ENCODE results near the gene TMX4.
A peak's percentile ranks its signal among the peaks of the same experiment; 100 is the strongest.
"Not testable (repeated sequence)": the region's sequence is repeated elsewhere in the genome, so short reads cannot be mapped to it uniquely, and the experiment has no call there.

The TMX4 gene

GRCh38 chr20:8019246-8019997, at the start of gene TMX4:
Gene TMX4 (minus strand): TSS chr20:8019761. CDS start chr20:8019613, 148 bp downstream.
- peak; percentile 97 to 99 (median 99) for DNase-seq

- no peak for DNase-seq
Measured at GRCh38 chr20:8067082-8067481, 47.5 kb upstream of the TMX4 start.

GRCh38 chr20:8066662-8067061, 47.1 kb upstream of the TMX4 start:
- no peak for DNase-seq

- DNase-seq, result no peak
Measured at GRCh38 chr20:8065691-8066090, 46.1 kb upstream of the TMX4 start.

GRCh38 chr20:8062756-8063155, 43.2 kb upstream of the TMX4 start:
- no peak for DNase-seq

- no peak for DNase-seq
Measured at GRCh38 chr20:8061861-8062518, 42.4 kb upstream of the TMX4 start.

- no peak for DNase-seq
Measured at GRCh38 chr20:8060977-8061376, 41.4 kb upstream of the TMX4 start.

GRCh38 chr20:8057871-8058270, 38.3 kb upstream of the TMX4 start:
- no peak for DNase-seq

- no peak for DNase-seq
Measured at GRCh38 chr20:8055096-8055495, 35.5 kb upstream of the TMX4 start.

GRCh38 chr20:8050157-8050837, 30.7 kb upstream of the TMX4 start:
- no peak for DNase-seq

GRCh38 chr20:8049310-8049709, 29.7 kb upstream of the TMX4 start:
- DNase-seq, result no peak

GRCh38 chr20:8045946-8046345, 26.4 kb upstream of the TMX4 start:
- no peak for DNase-seq

- peak; percentile 72 to 85 (median 75) for DNase-seq
Measured at GRCh38 chr20:8043687-8044282, 24.2 kb upstream of the TMX4 start.

- no peak for DNase-seq
Measured at GRCh38 chr20:8039042-8039441, 19.5 kb upstream of the TMX4 start.

- DNase-seq, result no peak
Measured at GRCh38 chr20:8036771-8037170, 17.2 kb upstream of the TMX4 start.

- DNase-seq, result peak; percentile 84 to 87 (median 85)
Measured at GRCh38 chr20:8033151-8033841, 13.7 kb upstream of the TMX4 start.

GRCh38 chr20:8032499-8032898, 12.9 kb upstream of the TMX4 start:
- no peak for DNase-seq

- DNase-seq, result not testable (repeated sequence)
Measured at GRCh38 chr20:8031539-8031938, 12.0 kb upstream of the TMX4 start.

GRCh38 chr20:8021541-8022269, 2.1 kb upstream of the TMX4 start:
- DNase-seq, result no peak

- no peak for DNase-seq
Measured at GRCh38 chr20:8020314-8021079, 936 bp upstream of the TMX4 start.

GRCh38 chr20:8019998-8020247, 362 bp upstream of the TMX4 start:
- no peak for DNase-seq

GRCh38 chr20:8018958-8019245, 659 bp downstream of the TMX4 start:
- peak; percentile 71 to 90 (median 83) for DNase-seq

All from suppressor macrophage treated with lipopolysaccharide for 1 hour (primary cell).